NB4 (cell line): Measurements from ENCODE around the gene YWHAE.
"Not testable (repeated sequence)": the region's sequence is repeated elsewhere in the genome, so short reads cannot be mapped to it uniquely, and the experiment has no call there.

Experiments used
- DNase-seq: peaks from one replicate; pipeline ENCODE4 v3.0.0; 2010; ENCODE audit warnings: low read depth
- H3K4me3 ChIP-seq: one replicate; pipeline ENCODE4 v1.5.1; 2011; ENCODE audit warnings: mild to moderate bottlenecking, low read depth, low read length, moderate library complexity
- MYC ChIP-seq: IDR thresholded peaks from 2 replicates; pipeline ENCODE4 v1.6.1; 2011; ENCODE audit warnings: low read depth, low read length
- POLR2A ChIP-seq: IDR thresholded peaks from 2 replicates; pipeline ENCODE4 v1.6.1; 2011; ENCODE audit warnings: mild to moderate bottlenecking; ENCODE audit not compliant: insufficient read length; ENCODE audit errors: extremely low read depth
- TF ChIP-seq, protein P1 (sequence below): IDR thresholded peaks from one replicate; pipeline ENCODE4 v1.5.1; 2012; ENCODE audit warnings: low read depth, low read length
- TF ChIP-seq, protein P2 (sequence below): IDR thresholded peaks from 2 replicates; pipeline ENCODE4 v1.6.1; 2011; ENCODE audit warnings: low read depth, low read length

YWHAE gene

DNA sequence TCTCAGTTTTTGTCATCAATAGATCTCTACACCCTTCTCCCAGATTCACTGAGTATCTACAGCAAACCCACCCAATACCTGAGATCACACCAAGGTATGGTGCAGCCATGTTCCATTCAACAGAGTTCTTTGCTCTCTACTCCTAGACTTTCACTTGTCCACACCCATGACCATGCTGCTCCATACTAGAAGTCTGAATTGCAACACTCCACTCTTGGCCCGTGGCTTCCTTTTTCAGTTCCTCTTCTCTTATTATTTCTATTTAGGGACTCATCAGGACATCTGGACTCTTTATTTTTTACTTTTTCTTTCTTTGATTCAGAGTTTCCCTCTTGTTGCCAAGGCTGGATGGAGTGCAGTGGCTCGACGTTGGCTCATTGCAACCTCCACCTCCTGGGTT lies 37.1 kb downstream of the YWHAE start:
- peak; percentile 79 for DNase-seq
- no peak for TF ChIP-seq POLR2A
- TF ChIP-seq, protein P1, sequence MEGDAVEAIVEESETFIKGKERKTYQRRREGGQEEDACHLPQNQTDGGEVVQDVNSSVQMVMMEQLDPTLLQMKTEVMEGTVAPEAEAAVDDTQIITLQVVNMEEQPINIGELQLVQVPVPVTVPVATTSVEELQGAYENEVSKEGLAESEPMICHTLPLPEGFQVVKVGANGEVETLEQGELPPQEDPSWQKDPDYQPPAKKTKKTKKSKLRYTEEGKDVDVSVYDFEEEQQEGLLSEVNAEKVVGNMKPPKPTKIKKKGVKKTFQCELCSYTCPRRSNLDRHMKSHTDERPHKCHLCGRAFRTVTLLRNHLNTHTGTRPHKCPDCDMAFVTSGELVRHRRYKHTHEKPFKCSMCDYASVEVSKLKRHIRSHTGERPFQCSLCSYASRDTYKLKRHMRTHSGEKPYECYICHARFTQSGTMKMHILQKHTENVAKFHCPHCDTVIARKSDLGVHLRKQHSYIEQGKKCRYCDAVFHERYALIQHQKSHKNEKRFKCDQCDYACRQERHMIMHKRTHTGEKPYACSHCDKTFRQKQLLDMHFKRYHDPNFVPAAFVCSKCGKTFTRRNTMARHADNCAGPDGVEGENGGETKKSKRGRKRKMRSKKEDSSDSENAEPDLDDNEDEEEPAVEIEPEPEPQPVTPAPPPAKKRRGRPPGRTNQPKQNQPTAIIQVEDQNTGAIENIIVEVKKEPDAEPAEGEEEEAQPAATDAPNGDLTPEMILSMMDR = no peak
- TF ChIP-seq, protein P2, sequence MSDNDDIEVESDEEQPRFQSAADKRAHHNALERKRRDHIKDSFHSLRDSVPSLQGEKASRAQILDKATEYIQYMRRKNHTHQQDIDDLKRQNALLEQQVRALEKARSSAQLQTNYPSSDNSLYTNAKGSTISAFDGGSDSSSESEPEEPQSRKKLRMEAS = peak; percentile 52
- H3K4me3 ChIP-seq = no peak overlapping the region

DNA sequence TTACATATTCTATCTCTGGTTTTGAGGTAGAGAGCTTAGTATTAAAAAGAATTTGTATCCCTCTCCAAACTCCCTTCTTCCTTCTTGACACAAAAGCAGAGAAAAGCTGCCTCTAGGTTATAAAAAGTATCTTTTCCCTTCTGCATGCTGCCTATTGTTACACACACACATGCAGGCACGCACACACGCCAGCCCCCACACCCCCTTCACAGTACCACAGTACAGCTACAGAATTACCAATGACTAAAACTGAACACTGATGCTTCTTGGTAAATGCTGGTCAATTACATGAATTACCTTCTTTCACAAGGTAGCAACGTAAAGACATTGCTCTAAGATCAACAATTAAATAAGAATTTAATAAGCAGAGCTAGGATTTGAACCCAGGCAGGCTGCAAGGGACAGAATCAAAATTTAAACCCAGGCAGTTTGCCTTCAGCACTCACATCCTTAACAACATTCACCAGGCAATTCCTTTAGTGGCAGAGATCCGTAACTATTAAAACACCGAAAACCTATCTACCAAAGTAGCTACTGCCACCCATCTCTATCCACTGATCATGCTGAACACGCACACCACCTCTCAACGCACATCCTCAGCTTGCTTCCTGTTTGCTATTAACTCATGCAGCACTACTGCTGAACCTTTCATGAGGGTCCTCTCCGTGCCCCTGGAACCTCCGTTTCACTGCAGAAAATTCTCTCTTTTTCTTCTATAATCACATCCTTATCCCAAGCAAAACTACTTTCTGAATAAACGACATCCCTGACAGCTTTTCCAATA lies 37.8 kb downstream of the YWHAE start:
- no peak overlapping the region for H3K4me3 ChIP-seq
- no peak for TF ChIP-seq MYC
- TF ChIP-seq, protein P2 = no peak
- TF ChIP-seq POLR2A = no peak
- TF ChIP-seq, protein P1 = no peak
- no peak for DNase-seq

DNA sequence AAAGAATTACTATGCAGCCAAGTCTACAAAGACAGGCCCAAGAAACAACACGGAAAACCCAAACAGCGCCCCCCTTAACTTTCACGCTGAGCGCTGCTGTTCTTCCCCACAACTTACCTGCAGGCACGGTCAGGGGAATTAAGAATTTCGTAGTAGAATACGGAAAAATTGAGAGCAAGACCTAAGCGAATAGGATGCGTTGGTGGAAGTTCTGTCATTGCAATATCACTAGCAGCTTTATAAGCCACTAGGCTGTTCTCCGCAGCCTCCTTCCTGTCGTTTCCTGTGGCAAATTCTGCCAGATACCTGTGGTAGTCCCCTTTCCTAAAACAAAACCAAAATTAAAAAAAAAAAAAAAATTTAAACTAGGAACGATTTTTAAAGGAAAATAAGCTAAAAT lies 39.0 kb downstream of the YWHAE start:
- DNase-seq = no peak
- H3K4me3 ChIP-seq = no peak overlapping the region
- no peak for TF ChIP-seq MYC

DNA sequence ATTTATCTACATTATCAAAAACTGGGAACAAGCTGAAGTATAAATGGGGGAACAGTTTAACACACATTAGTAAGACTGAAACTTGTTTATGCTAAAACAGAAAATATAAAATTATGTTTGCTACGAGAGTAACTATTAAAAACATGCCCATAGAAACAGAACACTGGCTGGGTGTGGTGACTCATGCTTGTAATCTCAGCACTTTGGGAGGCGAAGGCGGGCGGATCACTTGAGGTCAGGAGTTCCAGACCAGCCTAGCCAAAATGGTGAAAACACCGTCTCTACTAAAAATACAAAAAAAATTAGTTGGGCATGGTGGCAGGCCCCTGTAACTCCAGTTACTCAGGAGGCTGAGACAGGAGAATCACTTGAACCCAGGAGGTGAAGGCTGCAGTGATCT lies 39.7 kb downstream of the YWHAE start:
- not testable (repeated sequence) for DNase-seq, H3K4me3 ChIP-seq

DNA sequence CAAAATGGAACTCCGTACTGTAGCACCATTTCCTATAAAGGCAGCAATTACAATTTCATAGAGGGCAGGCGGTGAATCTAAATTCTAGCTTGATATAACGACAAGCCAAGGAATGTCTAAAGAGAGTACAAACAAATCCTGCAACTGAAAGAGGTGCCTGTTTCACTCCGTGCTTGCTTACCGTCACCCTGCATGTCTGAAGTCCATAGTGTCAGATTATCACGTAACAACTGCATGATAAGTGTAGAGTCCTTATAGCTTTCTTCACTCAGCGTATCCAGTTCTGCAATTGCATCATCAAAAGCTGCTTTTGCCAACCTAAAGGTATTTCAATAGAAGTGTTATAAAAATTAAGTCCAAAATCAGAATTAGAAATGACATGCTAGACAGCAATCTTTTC lies 46.0 kb downstream of the YWHAE start:
- TF ChIP-seq, protein P2 = no peak
- TF ChIP-seq, protein P1 = no peak
- TF ChIP-seq POLR2A = no peak
- no peak for TF ChIP-seq MYC
- no peak for DNase-seq
- H3K4me3 ChIP-seq = no peak overlapping the region

DNA sequence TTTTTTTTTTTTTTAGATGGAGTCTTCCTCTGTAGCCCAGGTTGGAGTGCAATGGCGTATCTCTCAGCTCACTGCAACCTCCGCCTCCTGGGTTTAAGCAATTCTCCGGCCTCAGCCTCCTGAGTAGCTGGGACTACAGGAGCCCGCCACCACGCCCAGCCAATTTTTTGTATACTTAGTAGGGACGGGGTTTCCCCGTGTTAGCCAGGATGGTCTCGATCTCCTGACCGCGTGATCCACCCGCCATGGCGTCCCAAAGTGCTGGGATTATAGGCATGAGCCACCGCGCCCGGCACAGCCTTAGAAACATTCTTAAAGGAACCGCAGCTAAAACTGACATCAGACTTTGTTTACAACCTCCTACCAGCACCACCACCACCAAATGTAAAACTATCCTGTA lies 47.5 kb downstream of the YWHAE start:
- not testable (repeated sequence) for DNase-seq, H3K4me3 ChIP-seq

DNA sequence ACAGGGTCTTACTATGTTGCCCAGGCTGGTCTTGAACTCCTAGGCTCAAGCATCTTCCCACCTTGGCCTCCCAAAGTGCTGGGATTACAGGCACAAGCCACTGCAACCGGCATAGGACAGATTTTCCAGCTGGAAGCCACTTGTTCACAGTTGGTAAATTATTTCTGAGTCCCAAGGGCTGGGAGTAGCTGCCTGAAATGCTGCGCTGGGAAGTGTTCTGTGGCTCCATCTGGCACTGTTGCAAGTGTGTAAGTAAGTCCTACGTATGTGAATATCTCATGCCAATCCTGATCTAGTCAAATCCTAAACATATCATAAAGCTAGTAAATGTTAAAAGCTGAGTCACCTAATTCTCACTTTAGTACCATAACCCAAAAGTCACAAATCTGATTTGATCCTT lies 48.1 kb downstream of the YWHAE start:
- H3K4me3 ChIP-seq = no peak overlapping the region
- TF ChIP-seq MYC (no peak), POLR2A (no peak)
- TF ChIP-seq, protein P2 = no peak
- TF ChIP-seq, protein P1 = no peak
- DNase-seq = no peak
